HG03139 (cell line): ENCODE results near the gene ARAP1.

Experiments
- ATAC-seq: cut with Tn5 transposase; IDR thresholded peaks from one replicate; pipeline ENCODE4 v1.9.1; 2021; ENCODE audit not compliant: unreplicated experiment

Gene ARAP1

GRCh38 chr11:72685560-72686480 is 66.4 kb downstream of the ARAP1 start:
- no peak for ATAC-seq

GRCh38 chr11:72684236-72684912 is 67.8 kb downstream of the ARAP1 start:
- no peak for ATAC-seq

GRCh38 chr11:72683782-72684200 is 68.4 kb downstream of the ARAP1 start:
- no peak for ATAC-seq

GRCh38 chr11:72682858-72683243 is 69.4 kb downstream of the ARAP1 start:
- no peak for ATAC-seq

- no peak for ATAC-seq
Measured at GRCh38 chr11:72682238-72682857, 69.9 kb downstream of the ARAP1 start.

GRCh38 chr11:72681226-72682153 is 70.7 kb downstream of the ARAP1 start:
- ATAC-seq = no peak

GRCh38 chr11:72680624-72681158 is 71.5 kb downstream of the ARAP1 start:
- ATAC-seq = no peak

- no peak for ATAC-seq
Measured at GRCh38 chr11:72679869-72680268, 72.3 kb downstream of the ARAP1 start.

- no peak for ATAC-seq
Measured at GRCh38 chr11:72678524-72678923, 73.7 kb downstream of the ARAP1 start.

- ATAC-seq = no peak
Measured at GRCh38 chr11:72676861-72677341, 75.3 kb downstream of the ARAP1 start.

GRCh38 chr11:72675221-72675620 is 77.0 kb downstream of the ARAP1 start:
- no peak for ATAC-seq

- no peak for ATAC-seq
Measured at GRCh38 chr11:72673943-72674828, 78.0 kb downstream of the ARAP1 start, which contains the start of gene PDE2A. PDE2A (minus strand) TSS chr11:72674422; CDS start chr11:72674207, 215 bp downstream.

- ATAC-seq = no peak
Measured at GRCh38 chr11:72673284-72673942, 78.8 kb downstream of the ARAP1 start.

- ATAC-seq = no peak
Measured at GRCh38 chr11:72672597-72673238, 79.5 kb downstream of the ARAP1 start.

GRCh38 chr11:72671152-72672099 is 80.8 kb downstream of the ARAP1 start:
- ATAC-seq = no peak

- ATAC-seq = no peak
Measured at GRCh38 chr11:72670041-72670440, 82.2 kb downstream of the ARAP1 start.

GRCh38 chr11:72669527-72669926 is 82.7 kb downstream of the ARAP1 start:
- ATAC-seq = no peak
